HAP-1 (cell line): ENCODE data around the gene NCMAP.
"Not testable (repeated sequence)": the region's sequence is repeated elsewhere in the genome, so short reads cannot be mapped to it uniquely, and the experiment has no call there.

Source experiments
- DNase-seq, 2 experiments: peaks; one replicate each; pipeline ENCODE4 v3.0.0-alpha.2; 2016 to 2020; ENCODE audit warnings: low spot score in 2 of 2
- H3K27me3 ChIP-seq: fragments of 250-450 bp; sonication (Bioruptor Pico); 2 replicates; pipeline ENCODE4 v1.5.1; 2020; ENCODE audit warnings: low read depth, mild to moderate bottlenecking, moderate library complexity
- H3K36me3 ChIP-seq: fragments of 250-450 bp; sonication (Bioruptor Pico); replicated peaks from 2 replicates; pipeline ENCODE4 v1.5.1; 2020; ENCODE audit warnings: mild to moderate bottlenecking
- H3K4me1 ChIP-seq: fragments of 250-450 bp; sonication (Bioruptor Pico); 2 replicates; pipeline ENCODE4 v1.5.1; 2020; ENCODE audit warnings: mild to moderate bottlenecking
- H3K4me3 ChIP-seq: fragments of 250-450 bp; sonication (Bioruptor Pico); 2 replicates; pipeline ENCODE4 v1.5.1; 2020; ENCODE audit warnings: mild to moderate bottlenecking, moderate library complexity
- H3K9me3 ChIP-seq: fragments of 250-450 bp; sonication (Bioruptor Pico); 2 replicates; pipeline ENCODE4 v1.5.1; 2020; ENCODE audit warnings: mild to moderate bottlenecking, moderate library complexity
- in situ Hi-C: fragments of 300-500 bp; cut with MboI; formaldehyde crosslinking; loops from 3 replicates; pipeline ENCODE4 v1.14.3; 2020; ENCODE audit warnings: low sequenced_read_pairs, inconsistent platforms, mixed read lengths

NCMAP gene

DNA sequence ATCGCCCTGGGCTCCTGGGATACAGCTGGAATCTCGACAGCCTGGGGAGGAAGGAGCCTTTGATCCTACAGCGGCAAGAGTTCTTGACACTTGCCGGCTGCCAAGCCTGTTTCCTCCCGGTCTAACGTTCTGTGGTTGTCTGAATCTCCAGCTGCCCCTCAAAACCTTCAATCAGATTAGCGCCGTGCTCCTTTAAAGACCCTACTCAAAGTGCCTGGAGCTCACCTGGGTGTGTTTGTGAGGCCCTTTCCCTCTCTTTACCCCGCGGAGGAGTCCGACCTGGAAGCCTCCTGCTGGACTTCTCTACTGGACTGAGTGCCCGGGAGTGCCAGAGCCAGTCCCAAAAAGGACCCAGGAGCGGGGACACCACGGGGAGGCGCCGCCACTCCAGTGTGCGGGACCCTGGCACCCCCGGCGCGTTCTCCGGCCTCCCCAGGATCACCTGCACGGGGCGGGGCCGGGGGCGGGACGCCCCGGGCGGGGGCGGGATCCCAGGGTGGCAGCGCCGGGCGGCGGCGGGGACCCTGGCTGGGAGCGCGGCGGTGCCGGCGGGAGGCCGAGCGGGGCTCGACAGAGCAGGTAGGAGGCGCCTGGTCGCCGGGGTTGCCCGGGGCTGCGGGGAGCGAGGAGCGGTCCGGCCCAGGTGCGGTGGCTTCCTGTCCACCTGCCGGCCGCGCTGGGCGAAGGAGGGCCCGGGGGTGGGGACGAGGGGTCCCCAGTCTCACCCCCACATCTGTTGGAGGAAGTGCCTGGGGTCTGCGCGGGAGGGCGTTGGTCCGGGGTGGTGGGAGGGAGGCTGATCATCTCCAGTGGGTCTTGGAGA, at the start of gene NCMAP:
NCMAP (plus strand) TSS at position 497 of the 823 bp plus-strand sequence. CDS start 39,344 bp downstream, outside the sequence.
- H3K36me3 ChIP-seq, result no peaks in the 10 kb centered on the region
- peak within 1 kb of the TSS; percentile 24 for H3K4me3 ChIP-seq
- DNase-seq, result peak in 1 of 2 experiments; percentile 55
- in situ Hi-C loops, result no loop called here
- no peaks in the 10 kb centered on the region for H3K27me3 ChIP-seq
- H3K9me3 ChIP-seq, result no peaks in the 10 kb centered on the region
- peaks cover 11% of the 10 kb centered on the region for H3K4me1 ChIP-seq

- no peak overlapping the region for H3K4me3 ChIP-seq
- no peak for DNase-seq
- H3K27me3 ChIP-seq, result no peaks in the 10 kb centered on the region
- H3K36me3 ChIP-seq, result no peaks in the 10 kb centered on the region
- H3K9me3 ChIP-seq, result no peaks in the 10 kb centered on the region
- in situ Hi-C loops, result no loop called here
- peaks cover 5% of the 10 kb centered on the region for H3K4me1 ChIP-seq
These were observed 49.1 kb upstream of the NCMAP start for GRCh38 chr1:24506691-24507381.

GRCh38 chr1:24507405-24507804, 48.5 kb upstream of the NCMAP start:
- in situ Hi-C loops, result no loop called here
- H3K9me3 ChIP-seq, result no peaks in the 10 kb centered on the region
- no peak for DNase-seq
- no peaks in the 10 kb centered on the region for H3K27me3 ChIP-seq
- H3K36me3 ChIP-seq, result no peaks in the 10 kb centered on the region
- H3K4me1 ChIP-seq, result peaks cover 5% of the 10 kb centered on the region
- no peak overlapping the region for H3K4me3 ChIP-seq

GRCh38 chr1:24508911-24509310, 47.0 kb upstream of the NCMAP start:
- no peak for DNase-seq
- in situ Hi-C loops, result no loop called here
- no peaks in the 10 kb centered on the region for H3K36me3 ChIP-seq
- H3K4me3 ChIP-seq, result no peak overlapping the region
- H3K4me1 ChIP-seq, result peaks cover under 1% of the 10 kb centered on the region
- no peaks in the 10 kb centered on the region for H3K9me3 ChIP-seq
- no peaks in the 10 kb centered on the region for H3K27me3 ChIP-seq

- no peak for DNase-seq
- peaks cover 11% of the 10 kb centered on the region for H3K4me1 ChIP-seq
- H3K9me3 ChIP-seq, result no peaks in the 10 kb centered on the region
- H3K27me3 ChIP-seq, result no peaks in the 10 kb centered on the region
- H3K36me3 ChIP-seq, result no peaks in the 10 kb centered on the region
- H3K4me3 ChIP-seq, result no peak overlapping the region
- in situ Hi-C loops, result no loop called here
These were observed 42.2 kb upstream of the NCMAP start for GRCh38 chr1:24513706-24514105.

DNA sequence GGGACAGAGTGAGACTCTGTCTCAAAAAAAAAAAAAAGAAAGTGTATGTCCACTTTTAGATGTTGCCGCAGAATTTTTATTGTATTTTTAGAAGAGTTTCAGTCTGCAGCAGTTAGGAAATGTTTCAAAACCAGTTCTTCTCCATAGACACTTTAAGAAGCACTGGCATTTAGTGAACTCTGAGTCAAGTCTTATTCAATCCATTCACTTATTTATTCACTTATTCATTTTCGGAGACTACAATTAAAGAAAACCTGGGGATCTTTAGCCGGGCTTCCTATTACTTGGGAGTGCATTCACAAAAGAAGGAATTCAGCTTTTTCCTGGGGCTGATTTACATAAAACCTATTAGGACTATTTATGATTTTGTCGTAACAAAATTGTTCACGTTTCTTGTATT, 40.9 kb upstream of the NCMAP start:
- Histone ChIP-seq H3K36me3 (no peaks in the 10 kb centered on the region), H3K9me3 (no peaks in the 10 kb centered on the region), H3K4me3 (no peak overlapping the region), H3K27me3 (no peaks in the 10 kb centered on the region), H3K4me1 (peaks cover 11% of the 10 kb centered on the region)
- in situ Hi-C loops, result no loop called here
- no peak for DNase-seq

DNA sequence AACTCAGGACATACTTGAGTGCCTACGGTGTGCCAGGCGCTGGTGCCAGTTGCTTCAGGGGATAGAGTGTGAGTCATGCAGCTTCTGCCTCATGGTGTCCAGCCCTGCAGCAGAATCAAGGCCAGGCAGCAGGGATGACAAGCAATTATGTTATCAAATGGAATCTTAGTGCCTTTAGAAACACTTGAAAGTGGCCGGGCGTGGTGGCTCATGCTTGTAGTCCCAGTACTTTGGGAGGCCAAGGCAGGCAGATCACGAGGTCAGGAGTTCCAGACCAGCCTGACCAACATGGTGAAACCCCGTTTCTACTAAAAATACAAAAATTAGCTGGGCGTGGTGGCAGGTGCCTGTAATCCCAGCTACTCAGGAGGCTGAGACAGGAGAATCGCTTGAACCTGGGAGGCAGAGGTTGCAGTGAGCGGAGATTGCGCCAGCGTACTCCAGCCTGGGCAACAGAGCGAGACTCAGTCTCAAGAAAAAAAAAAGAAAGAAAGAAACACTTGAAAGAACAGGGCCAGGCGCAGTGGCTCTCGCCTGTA, 40.1 kb upstream of the NCMAP start:
- in situ Hi-C loops, H3K27me3 ChIP-seq, H3K9me3 ChIP-seq, H3K36me3 ChIP-seq, H3K4me3 ChIP-seq, DNase-seq: not testable (repeated sequence)
- peaks cover 11% of the 10 kb centered on the region for H3K4me1 ChIP-seq

- Histone ChIP-seq H3K4me3 (no peak overlapping the region), H3K27me3 (no peaks in the 10 kb centered on the region), H3K36me3 (no peaks in the 10 kb centered on the region), H3K4me1 (peaks cover 11% of the 10 kb centered on the region), H3K9me3 (no peaks in the 10 kb centered on the region)
- in situ Hi-C loops, result no loop called here
- DNase-seq, result no peak
These were observed 39.4 kb upstream of the NCMAP start for GRCh38 chr1:24516506-24516905.

DNA sequence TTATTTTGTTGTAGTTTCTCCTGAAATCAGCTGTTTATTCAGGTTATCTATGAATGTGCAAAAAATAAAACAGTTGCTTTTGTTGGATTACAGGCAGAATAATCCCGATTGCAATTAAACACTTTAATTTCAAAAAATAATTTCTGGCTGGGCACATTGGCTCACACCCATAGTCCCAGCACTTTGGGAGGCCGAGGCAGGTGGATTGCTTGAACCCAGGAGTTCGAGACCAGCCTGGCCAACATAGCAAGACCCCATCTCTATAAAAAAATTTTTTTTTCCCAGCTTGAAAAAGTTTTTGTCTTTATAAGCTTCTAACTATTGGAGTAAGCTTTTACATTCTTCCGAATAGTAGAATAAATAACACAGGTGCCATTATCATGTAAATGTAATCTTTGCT, 38.0 kb upstream of the NCMAP start:
- in situ Hi-C loops, result no loop called here
- DNase-seq, result no peak
- Histone ChIP-seq H3K27me3 (no peaks in the 10 kb centered on the region), H3K4me1 (peaks cover 11% of the 10 kb centered on the region), H3K9me3 (no peaks in the 10 kb centered on the region), H3K36me3 (no peaks in the 10 kb centered on the region), H3K4me3 (no peak overlapping the region)

DNA sequence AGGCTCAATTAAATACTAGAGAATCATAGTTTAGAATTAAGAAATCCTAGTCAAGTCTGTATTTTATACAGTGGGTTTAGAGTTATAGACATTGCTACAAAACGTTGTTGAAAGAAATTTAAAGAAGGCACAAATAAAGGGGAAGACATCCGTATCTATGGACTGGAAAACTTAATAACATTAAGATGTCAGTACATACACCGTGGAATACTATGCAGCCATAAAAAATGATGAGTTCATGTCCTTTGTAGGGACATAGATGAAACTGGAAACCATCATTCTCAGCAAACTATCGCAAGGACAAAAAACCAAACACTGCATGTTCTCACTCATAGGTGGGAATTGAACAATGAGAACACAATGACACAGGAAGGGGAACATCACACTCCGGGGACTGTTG, 35.6 kb upstream of the NCMAP start:
- H3K27me3 ChIP-seq, H3K36me3 ChIP-seq, DNase-seq, H3K9me3 ChIP-seq, H3K4me1 ChIP-seq, H3K4me3 ChIP-seq, in situ Hi-C loops: not testable (repeated sequence)

- Histone ChIP-seq H3K4me1 (no peaks in the 10 kb centered on the region), H3K9me3 (no peaks in the 10 kb centered on the region), H3K4me3 (no peak overlapping the region), H3K27me3 (no peaks in the 10 kb centered on the region), H3K36me3 (no peaks in the 10 kb centered on the region)
- in situ Hi-C loops, result no loop called here
- DNase-seq, result no peak
These were observed 30.3 kb upstream of the NCMAP start for GRCh38 chr1:24525606-24526005.

GRCh38 chr1:24526045-24526444, 29.8 kb upstream of the NCMAP start:
- Histone ChIP-seq H3K36me3 (no peaks in the 10 kb centered on the region), H3K4me1 (no peaks in the 10 kb centered on the region), H3K27me3 (no peaks in the 10 kb centered on the region), H3K4me3 (no peak overlapping the region), H3K9me3 (no peaks in the 10 kb centered on the region)
- in situ Hi-C loops, result no loop called here
- no peak for DNase-seq

DNA sequence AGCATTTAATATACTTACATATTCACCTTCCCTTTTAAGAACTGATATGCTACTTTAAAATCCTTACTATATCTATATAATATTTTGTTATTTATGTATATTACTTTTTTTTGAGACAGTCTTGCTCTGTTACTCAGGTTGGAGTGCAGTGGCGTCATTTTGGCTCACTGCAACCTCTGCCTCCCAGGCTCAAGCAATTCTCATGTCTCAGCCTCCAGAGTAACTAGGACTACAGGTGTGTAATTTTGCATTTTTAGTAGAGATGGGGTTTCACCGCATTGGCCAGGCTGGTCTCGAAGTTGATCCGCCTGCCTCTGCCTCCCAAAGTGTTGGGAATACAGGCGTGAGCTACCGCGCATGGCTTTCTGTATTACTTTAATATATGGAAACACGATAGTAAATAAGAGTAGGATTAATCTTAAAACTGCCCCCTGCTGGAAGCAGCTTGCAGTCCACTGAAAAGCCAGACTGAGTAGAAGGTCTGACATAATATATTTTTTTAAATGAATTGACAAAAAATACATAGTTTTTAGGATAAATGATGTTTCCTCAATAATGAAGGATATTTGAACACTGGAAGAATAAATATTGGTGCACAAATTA, 28.8 kb upstream of the NCMAP start:
- Histone ChIP-seq H3K4me1 (no peaks in the 10 kb centered on the region), H3K4me3 (no peak overlapping the region), H3K36me3 (no peaks in the 10 kb centered on the region), H3K27me3 (no peaks in the 10 kb centered on the region), H3K9me3 (no peaks in the 10 kb centered on the region)
- peak; percentile 35 to 55 for DNase-seq
- in situ Hi-C loops, result no loop called here

- Histone ChIP-seq H3K9me3 (no peaks in the 10 kb centered on the region), H3K4me3 (no peak overlapping the region), H3K27me3 (no peaks in the 10 kb centered on the region), H3K4me1 (no peaks in the 10 kb centered on the region), H3K36me3 (peaks cover under 1% of the 10 kb centered on the region)
- in situ Hi-C loops, result no loop called here
- no peak for DNase-seq
These were observed 27.1 kb upstream of the NCMAP start for GRCh38 chr1:24528744-24529143.
